Measurements from ENCODE around the gene SEMA5A.

Gene SEMA5A

GRCh38 chr5:9473624-9474023, 72.3 kb downstream of the SEMA5A start:
- no peak for DNase-seq (ENCODE audit: low read depth)

GRCh38 chr5:9470410-9470809, 75.5 kb downstream of the SEMA5A start:
- no peak for DNase-seq (ENCODE audit: low read depth)

- peak; percentile 91 for DNase-seq (ENCODE audit: low read depth)
These were observed 77.9 kb downstream of the SEMA5A start for GRCh38 chr5:9468060-9468388.

- no peak for DNase-seq (ENCODE audit: low read depth)
These were observed 78.4 kb downstream of the SEMA5A start for GRCh38 chr5:9467199-9468059.

GRCh38 chr5:9466697-9467096, 79.2 kb downstream of the SEMA5A start:
- no peak for DNase-seq (ENCODE audit: low read depth)

GRCh38 chr5:9464478-9464877, 81.4 kb downstream of the SEMA5A start:
- no peak for DNase-seq (ENCODE audit: low read depth)

GRCh38 chr5:9462109-9462508, 83.8 kb downstream of the SEMA5A start:
- no peak for DNase-seq (ENCODE audit: low read depth)

GRCh38 chr5:9460885-9461645, 84.8 kb downstream of the SEMA5A start:
- DNase-seq (ENCODE audit: low read depth), result no peak

- DNase-seq (ENCODE audit: low read depth), result peak; percentile 64
These were observed 89.3 kb downstream of the SEMA5A start for GRCh38 chr5:9456435-9457042.

GRCh38 chr5:9455826-9456434, 89.9 kb downstream of the SEMA5A start:
- DNase-seq (ENCODE audit: low read depth), result no peak

GRCh38 chr5:9454491-9454890, 91.4 kb downstream of the SEMA5A start:
- DNase-seq (ENCODE audit: low read depth), result no peak

GRCh38 chr5:9454012-9454481, 91.8 kb downstream of the SEMA5A start:
- DNase-seq (ENCODE audit: low read depth), result no peak

- DNase-seq (ENCODE audit: low read depth), result no peak
These were observed 92.3 kb downstream of the SEMA5A start for GRCh38 chr5:9453480-9454011.

- DNase-seq (ENCODE audit: low read depth), result no peak
These were observed 93.7 kb downstream of the SEMA5A start for GRCh38 chr5:9452181-9452580.

- DNase-seq (ENCODE audit: low read depth), result no peak
These were observed 94.8 kb downstream of the SEMA5A start for GRCh38 chr5:9451037-9451436.

GRCh38 chr5:9447691-9448090, 98.2 kb downstream of the SEMA5A start:
- DNase-seq (ENCODE audit: low read depth), result no peak

- no peak for DNase-seq (ENCODE audit: low read depth)
These were observed 100.0 kb downstream of the SEMA5A start for GRCh38 chr5:9445826-9446388.

- DNase-seq (ENCODE audit: low read depth), result no peak
These were observed 101.5 kb downstream of the SEMA5A start for GRCh38 chr5:9444346-9444745.

GRCh38 chr5:9441610-9442009, 104.3 kb downstream of the SEMA5A start:
- DNase-seq (ENCODE audit: low read depth), result no peak

GRCh38 chr5:9440517-9440916, 105.4 kb downstream of the SEMA5A start:
- peak; percentile 37 for DNase-seq (ENCODE audit: low read depth)

GRCh38 chr5:9439531-9440292, 106.2 kb downstream of the SEMA5A start:
- DNase-seq (ENCODE audit: low read depth), result no peak

Data from non-pigmented ciliary epithelial cell (primary cell).